GM12878 (cell line): Measurements from ENCODE around the gene SCLY. TPM values are rescaled to one million over a fixed set of nuclear protein-coding genes. Genes with fewer than 3 reads are reported as not detected.

Source experiments
- BCLAF1 ChIP-seq: fragments of 450-650 bp; IDR thresholded peaks from 2 replicates; pipeline ENCODE4 v1.6.1; 2017; ENCODE audit warnings: antibody characterized with exemption, mild to moderate bottlenecking, moderate library complexity
- CTCF ChIP-seq, 3 experiments: IDR thresholded peaks in 2 of 3; conservative IDR thresholded peaks in 1 of 3; 2 replicates each; pipeline ENCODE4 v1.5.1; 2011; ENCODE audit warnings: low read depth in 3 of 3, low read length in 3 of 3, mild to moderate bottlenecking in 3 of 3, control low read depth in 2 of 3, moderate library complexity in 2 of 3, inconsistent platforms in 1 of 3, mixed read lengths in 1 of 3; ENCODE audit not compliant: control insufficient read depth in 2 of 3, insufficient read depth in 1 of 3; ENCODE audit errors: extremely low read depth in 1 of 3
- MAX ChIP-seq: IDR thresholded peaks from 2 replicates; pipeline ENCODE4 v1.6.1; 2012; ENCODE audit warnings: low read depth, low read length, improper control_type of control experiment
- SKIL ChIP-seq: fragments of 450-650 bp; IDR thresholded peaks from 2 replicates; pipeline ENCODE4 v1.6.1; 2017; ENCODE audit warnings: mild to moderate bottlenecking, low read depth, inconsistent platforms; ENCODE audit not compliant: poor library complexity, severe bottlenecking
- polyA plus RNA-seq, 11 experiments: library from polyadenylated mRNA; depleted of rRNA in 4 of 11; unstranded in 6 of 11; stranded (reverse) in 5 of 11; fragments of >200 nt; fragmentation: Nextera tagmentation in 4 of 11; fragmentation: Illumina TruSeq in 1 of 11; extraction: Ambion mirVana in 4 of 11; extraction: Trizol in 1 of 11; gene quantifications; 1 replicate in 1 of 11; 2 replicates in 10 of 11; pipeline versions ENCODE4 v1.2.1 to v1.2.3, GENCODE V29; 2011 to 2016; ENCODE audit warnings: inconsistent platforms in 2 of 11, missing spikeins in 2 of 11, low read depth in 1 of 11
- total RNA-seq, 4 experiments: library from RNA; depleted of rRNA in 3 of 4; stranded (reverse); fragments of >200 nt in 3 of 4; fragmentation: Illumina TruSeq in 1 of 4; extraction: Trizol in 1 of 4; gene quantifications; 2 replicates each; pipeline versions ENCODE4 v1.2.1 to v1.2.3, GENCODE V29; 2013 to 2021

Gene SCLY
- total and polyA plus RNA-seq, 10 of the 15 experiments (the other 5 are each of a cell fraction or from before 2014, with no cell fraction given) = 3.3 to 49.1 (median 32.3) TPM

GRCh38 chr2:238117199-238118154, 56.7 kb downstream of the SCLY start (continued):
- no peak for TF ChIP-seq SKIL
- TF ChIP-seq BCLAF1 = no peak
- no peak for TF ChIP-seq MAX
- no peak for TF ChIP-seq CTCF (IDR thresholded peaks at IDR 0.05 in 2 of 3, conservative IDR thresholded peaks at IDR 0.05 in 1 of 3; ENCODE audit: control insufficient read depth in 2 of 3, extremely low read depth in 1 of 3, insufficient read depth in 1 of 3, low read depth in 3 of 3, low read length in 3 of 3)
